NCI-H524 (cell line): ENCODE data around the gene RNF111.

Experiments
- DNase-seq, 2 experiments: peaks; one replicate each; lab custom pipeline; 2025; lab: John Stamatoyannopoulos, UW

Gene RNF111

GRCh38 chr15:59133929-59134427 is 146.5 kb downstream of the RNF111 start:
- DNase-seq = no peak

- no peak for DNase-seq
Observed at GRCh38 chr15:59137566-59137965, 150.1 kb downstream of the RNF111 start.

GRCh38 chr15:59138243-59138642 is 150.8 kb downstream of the RNF111 start:
- peak; percentile 39 to 68 for DNase-seq

GRCh38 chr15:59140422-59141226 is 153.2 kb downstream of the RNF111 start:
- DNase-seq = no peak

GRCh38 chr15:59143281-59143680 is 155.8 kb downstream of the RNF111 start:
- DNase-seq = no peak

- peak in 1 of 2 experiments; percentile 19 for DNase-seq
Observed at GRCh38 chr15:59144594-59144993, 157.1 kb downstream of the RNF111 start.
